H1 (cell line): ENCODE measurements around the gene SOX13. TPM values are rescaled to one million over a fixed set of nuclear protein-coding genes. Genes with fewer than 3 reads are reported as not detected.

Experiments
- SRF ChIP-seq: IDR thresholded peaks from 2 replicates; pipeline ENCODE4 v1.6.1; 2011; ENCODE audit warnings: mild to moderate bottlenecking, low read depth, low read length, moderate library complexity
- polyA plus RNA-seq, 7 experiments: library from polyadenylated mRNA; depleted of rRNA in 3 of 7; stranded (reverse) in 5 of 7; unstranded in 2 of 7; fragments of >200 nt in 5 of 7; fragments of 200-250 nt in 2 of 7; gene quantifications; 1 replicate in 5 of 7; 2 replicates in 1 of 7; 4 replicates in 1 of 7; pipeline versions ENCODE4 v1.2.1 to v1.2.3, GENCODE V29; 2011 to 2013; ENCODE audit warnings: missing spikeins in 2 of 7, mixed read lengths in 2 of 7
- total RNA-seq: library from RNA; stranded (reverse); fragmentation: NEBNext Ultra II Directional; extraction: Animal tissue kit (Norgen Biotek cat#: 25700); gene quantifications from 2 replicates; pipeline ENCODE4 v1.2.1, GENCODE V29; 2021

Gene SOX13
- total and polyA plus RNA-seq, 2 of the 8 experiments (the other 6 are each of a cell fraction or from before 2014, with no cell fraction given): 113 to 173 TPM

DNA sequence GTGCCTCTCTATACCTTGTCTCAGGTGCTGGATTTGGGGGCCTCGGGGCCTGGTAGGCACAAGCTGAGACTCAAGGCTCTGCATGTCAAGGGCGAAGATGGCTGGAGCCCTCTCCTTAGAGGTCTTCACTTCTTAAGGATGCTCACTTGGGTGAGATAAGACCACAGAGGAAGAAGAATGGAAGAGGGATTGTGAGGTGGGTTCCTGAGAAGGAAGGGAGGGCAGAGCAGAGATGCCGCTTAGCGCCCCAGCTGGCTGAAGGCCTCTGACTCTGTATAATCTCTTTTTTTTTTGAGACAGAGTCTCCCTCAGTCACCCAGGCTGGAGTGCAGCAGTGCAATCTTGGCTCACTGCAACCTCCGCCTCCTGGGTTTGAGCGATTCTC, 32.2 kb downstream of the SOX13 start (continued):
- no peak for TF ChIP-seq SRF
